HG03175 (cell line): ENCODE measurements around the gene ASB2.
A peak's percentile ranks its signal among the peaks of the same experiment; 100 is the strongest.

Experiments
- ATAC-seq: cut with Tn5 transposase; IDR thresholded peaks from one replicate; pipeline ENCODE4 v1.9.1; 2021; ENCODE audit warnings: mild to moderate bottlenecking, moderate library complexity; ENCODE audit not compliant: unreplicated experiment

The ASB2 gene

DNA sequence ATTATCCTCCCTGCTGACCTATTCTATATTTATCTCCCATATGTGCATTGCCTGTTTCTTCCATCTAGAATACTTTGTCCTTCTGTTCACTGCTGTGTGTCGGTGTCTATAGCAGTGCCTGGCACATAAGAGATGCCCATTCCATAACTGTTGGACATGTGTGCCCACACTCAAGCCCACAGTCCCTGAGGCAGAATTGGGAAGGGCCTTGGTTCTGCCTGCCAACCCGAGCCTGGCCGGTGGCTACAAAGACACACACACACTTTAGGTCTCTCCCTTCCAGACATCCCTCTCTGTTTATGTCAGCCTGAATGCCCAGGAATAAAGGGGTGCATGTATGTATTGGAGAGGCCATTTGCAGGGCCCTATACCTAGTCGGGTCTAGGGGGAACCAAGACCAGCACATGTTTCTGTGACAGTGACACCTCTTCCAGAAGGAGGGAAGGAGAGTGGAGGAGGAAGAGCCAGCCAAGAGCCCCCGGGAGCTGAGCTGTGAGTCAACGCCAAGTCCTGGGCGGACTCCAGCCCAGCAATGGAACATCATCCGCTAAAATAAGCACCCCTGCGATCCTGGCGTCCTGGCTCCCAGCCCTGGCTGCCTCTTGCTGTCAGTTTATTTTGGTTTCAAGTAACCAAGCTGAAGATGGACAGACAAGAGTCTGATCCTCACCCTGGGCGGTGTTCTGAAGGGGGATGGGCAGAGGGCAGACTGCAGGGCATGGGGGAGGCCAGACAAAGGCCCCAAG, 4.3 kb upstream of the ASB2 start:
- no peak for ATAC-seq

DNA sequence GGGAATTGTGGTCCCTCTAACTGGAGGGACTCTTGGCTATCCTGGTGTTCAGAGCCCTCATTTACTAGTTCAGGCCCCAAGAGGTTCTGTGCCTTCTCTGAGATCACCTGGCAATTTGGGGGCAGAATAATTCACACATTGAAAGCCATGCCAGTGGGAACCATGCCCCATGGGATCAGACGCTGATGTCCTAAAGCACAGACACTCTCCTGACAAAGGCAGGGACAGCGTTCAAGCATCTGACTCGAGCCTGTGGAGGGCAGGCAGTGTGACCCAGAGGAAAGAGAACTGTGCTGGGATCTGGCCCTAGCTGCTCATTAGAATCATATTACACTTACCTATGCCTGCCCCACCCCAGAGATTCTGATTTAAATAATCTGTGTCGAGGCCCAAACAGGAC, 2.4 kb upstream of the ASB2 start:
- ATAC-seq, result no peak

DNA sequence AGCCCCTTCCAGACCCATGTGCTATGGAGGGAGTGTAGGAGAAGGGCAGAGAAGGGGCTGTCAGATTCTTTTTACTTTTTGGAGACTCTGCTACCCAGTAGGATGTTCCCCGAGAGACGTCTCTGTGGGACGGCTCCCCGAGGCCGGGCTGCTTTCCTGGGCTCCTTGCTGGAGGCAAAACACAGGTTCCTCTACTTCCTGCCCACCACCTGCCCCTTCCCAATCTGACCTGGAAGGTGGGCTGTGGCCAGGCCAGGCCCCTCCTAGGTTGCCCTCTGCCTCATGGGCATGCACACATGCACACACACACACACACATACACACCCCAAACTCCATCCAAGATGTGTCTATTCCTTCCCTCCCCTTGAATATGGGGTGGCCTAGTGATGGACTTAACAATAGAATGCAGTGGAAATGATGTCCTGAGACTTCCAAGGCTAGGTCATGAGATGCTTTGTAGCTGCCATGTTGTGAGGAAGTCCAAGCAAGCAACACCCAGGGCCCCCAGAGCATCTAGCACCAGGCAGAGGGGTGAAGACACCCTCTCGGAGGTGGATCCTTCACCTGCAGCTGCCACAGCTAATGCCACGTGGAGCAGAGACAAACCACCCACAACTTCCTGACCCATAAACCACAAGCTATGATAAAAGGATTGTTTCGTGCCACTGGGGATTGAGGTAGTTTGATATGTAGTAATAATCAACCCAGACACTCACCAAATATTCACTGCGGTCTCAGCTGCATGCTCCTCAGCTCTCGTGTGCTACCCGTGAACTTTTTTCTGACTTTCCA, 1.6 kb upstream of the ASB2 start:
- ATAC-seq, result peak; percentile 76

DNA sequence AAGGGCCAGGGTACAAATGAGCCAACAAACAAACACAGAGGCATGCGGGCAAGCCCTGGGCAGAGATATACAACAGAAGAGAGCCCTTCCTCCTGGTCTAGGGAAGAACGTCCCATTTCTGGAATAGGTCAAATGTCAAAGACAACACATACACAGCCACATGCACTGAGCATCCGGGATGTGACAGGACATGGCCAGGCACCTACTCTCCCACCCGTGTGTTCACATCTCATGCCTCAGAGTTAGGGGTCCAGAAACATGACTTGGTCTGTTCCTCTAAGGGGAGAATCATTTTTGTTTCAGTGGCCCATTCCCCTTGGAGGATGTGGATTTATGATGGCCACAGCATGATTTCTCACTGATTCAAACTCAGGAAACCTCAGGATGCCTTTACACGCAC, 801 bp upstream of the ASB2 start:
- ATAC-seq, result no peak

DNA sequence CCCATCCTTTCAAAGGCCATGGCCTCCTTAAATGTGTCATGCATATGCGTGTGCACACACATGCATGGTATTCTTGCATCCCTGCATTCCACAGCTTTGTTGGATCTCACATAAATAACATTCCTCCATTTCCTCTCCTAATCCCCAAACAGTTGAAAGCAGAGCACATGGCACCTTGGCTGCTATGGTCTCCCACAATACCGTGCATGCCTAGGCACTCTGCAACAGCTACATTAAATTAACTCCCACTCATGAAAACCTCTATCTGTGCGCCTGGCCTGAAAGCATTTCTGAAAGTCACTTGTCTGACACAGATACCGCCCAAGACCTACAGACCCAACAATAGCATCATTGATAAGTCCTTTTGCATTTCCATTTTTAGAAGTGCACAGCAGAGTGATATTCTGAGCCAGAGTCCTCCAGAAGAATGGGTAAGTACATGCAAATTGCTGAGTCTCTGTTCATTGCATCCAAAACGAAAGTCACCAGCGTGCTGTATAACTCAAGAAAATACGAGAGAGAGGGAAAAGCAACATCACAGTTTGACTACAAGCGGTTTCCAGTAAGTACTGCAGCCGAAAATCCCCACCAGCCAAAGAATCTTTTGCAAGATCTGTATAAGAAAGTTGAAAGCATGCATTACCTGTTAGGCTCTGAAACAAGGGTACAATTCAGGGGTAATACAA, 436 bp downstream of the ASB2 start:
- ATAC-seq, result peak; percentile 52

DNA sequence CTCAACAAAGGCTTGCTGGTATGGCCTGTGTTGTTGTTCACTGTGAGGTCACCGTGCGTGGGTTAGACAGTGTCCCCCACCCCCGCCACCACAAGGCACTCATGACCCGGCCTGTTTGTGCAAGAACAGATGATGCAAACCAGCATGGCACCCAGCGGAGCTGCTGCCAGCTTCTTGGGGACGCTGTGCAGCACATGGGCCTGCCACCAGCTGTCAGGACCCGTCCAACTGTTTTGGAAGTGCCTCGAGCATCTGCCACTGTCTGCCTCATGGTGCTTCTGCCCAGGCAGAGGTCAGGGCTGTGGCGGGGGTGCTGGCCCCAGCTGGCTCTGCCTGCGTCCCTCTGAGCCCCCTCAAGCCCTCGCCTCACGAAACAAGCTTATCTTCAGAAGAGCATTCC, 1.5 kb downstream of the ASB2 start:
- no peak for ATAC-seq

DNA sequence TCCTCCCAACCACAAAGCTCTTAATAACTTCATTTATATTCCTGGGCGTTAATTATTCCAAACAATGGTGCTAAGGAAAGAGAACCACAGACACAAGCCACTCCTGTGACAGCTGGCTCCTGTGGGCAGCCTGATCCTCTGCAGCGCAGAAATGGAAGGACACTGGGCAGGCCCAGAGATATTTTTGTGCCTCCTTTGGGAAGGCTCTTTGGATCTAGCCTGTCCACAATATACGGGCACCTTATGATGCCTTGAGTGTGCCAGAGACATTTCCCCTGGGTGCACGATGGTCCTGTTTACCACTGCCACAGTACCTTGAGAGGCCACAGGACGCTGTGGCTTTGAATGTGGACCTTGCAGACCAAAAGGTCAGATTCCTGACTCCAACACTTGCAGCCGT, 2.1 kb downstream of the ASB2 start:
- ATAC-seq, result no peak

DNA sequence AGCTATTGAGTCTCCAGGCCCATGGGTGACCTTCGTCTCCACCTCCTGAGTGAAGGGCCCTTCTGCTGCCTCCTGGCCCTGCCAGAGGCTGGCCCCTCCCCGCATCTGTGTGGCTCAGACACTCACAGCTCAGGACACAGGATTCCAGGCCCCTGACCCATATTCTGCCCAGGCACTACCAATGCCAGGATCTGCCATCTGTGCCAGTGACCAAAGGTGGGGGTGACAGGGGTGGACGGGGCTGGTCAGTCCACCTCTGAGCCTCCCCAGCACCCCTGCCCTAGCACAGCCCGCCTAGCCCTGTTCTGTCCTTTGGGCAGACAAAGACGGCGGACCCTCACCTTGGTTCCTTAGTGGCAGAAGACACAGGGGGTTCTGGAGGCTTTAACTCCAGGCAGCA, 2.8 kb downstream of the ASB2 start:
- no peak for ATAC-seq

DNA sequence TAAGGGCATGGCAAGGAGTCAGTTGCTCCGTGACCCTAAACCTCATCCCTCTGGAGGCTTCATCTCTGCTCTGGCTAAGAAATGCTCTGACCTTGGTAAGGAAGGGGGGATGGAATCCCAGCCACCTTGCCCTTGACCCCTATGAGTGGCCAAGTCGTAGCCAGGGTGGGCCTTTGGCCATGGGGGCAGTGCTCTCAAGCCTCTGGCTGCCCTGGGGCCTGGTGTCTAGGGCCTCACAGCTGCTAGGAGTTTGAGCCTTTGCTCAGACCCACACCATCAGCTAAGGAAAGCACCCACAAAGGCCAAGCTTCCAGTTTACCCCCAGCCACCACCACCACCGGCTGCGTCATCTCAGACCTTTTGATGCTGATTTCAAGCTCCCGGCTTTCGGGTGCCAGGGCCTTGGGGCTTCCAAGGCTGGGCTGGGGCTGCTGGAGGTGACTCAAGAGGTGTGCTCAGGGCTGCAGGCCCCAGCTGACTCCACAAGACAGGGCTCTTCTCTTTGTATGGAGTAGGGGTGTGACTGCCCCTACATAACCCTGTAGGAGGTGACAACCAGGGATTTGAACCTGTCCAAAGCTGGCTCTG, 3.7 kb downstream of the ASB2 start:
- ATAC-seq, result no peak

DNA sequence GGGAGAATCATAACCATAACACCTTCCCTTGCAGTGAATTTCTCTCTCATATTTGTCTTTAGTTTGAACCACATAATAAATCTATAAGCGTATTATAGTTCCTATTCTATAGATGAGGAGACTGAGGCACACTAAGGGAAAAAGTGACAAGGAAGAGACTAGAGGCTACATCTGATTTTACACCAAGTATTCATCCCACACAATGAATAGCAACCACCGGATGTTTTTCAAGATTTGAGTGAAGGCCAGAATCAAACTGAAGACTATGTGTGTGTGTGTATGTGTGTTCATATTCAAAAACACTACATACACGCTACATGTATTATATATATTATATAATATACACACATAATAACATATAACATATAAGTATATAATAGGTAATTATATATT, 4.7 kb downstream of the ASB2 start:
- ATAC-seq, result no peak

DNA sequence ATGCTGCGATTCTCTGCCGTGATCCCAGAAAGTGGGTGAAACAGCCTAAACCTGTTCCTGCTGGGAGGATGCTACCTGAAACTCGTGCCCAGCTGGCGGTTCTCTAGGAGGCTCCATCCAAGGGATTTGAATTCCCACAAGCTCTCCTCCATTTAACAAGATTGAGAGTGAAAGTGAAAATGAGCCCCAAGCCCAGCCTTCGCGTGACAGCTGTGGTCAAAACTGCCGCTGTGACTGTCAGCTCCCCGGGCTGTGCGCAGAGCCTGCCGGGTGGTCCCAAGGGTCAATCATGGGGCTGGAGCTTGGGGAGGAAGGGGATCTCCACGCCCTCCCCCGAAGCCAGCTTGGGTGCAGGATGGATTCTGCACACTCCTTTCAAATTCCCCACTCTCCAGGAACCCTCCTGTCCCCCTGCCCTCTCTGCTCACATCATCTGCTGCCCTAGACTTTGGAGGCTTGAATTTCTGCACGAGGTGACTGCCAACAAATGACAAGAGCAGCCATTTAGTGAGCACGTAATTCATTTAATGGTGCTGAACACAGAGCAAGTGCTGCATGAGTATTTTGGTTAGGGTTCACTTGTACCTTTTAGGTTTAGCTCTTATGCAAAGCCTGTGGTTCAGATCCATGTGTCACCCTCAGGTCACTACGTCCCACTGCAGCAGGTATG, 5.3 kb downstream of the ASB2 start:
- peak; percentile 49 for ATAC-seq

DNA sequence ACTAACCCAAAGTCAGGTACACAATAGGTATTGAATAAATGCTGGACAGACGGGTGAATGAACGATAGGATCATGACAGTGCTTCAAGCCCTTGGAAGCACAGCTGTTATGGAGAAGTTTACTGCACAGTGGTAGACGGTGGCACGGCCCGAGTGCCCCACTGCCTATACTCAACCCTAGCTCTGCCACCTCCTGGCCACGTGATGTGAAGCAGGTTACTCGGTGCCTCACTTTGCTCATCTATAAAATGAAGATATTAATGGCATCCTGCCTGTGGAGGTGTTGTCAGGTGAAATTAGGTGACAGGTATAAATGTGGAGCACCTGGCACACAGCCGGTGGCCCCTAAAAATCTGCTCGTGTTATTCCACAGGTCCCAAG, 5.8 kb downstream of the ASB2 start:
- ATAC-seq, result peak; percentile 20

DNA sequence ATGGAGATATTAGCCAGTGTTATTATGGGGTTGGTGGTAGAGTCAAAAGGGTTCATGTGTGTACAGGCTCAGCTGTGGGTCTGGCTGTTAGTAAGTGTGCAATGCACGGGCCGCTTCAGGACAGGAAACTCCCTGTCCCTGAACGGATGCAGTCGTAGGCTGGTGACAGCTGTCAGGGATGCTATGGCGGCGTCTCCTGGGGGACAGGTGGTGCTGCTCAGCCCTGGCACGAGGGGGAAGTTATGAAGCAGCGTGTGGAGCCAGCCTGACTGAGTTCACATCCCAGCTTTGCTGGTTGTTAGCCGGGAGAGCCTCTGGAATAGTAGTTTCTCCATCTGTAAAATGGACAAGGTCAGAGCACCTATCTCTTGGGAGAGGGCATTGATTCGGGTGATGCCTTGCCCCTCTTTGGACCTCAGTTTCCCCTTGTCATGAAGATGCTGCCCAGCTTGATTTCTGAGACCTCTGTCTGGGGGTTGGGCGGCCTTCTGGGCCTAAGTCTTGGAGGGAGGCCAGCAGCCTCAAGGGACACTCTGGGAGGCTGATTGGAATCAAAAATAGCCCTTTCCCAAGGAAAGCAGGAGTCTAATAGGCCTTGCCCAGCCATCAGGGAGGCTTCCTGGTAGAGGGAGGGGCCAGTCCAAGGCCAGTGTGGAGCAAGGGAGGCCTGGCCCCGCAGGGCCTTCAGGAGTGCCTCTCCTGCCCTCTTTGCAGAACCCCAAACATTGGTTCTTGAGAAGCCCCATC, 7.1 kb downstream of the ASB2 start:
- ATAC-seq, result no peak

DNA sequence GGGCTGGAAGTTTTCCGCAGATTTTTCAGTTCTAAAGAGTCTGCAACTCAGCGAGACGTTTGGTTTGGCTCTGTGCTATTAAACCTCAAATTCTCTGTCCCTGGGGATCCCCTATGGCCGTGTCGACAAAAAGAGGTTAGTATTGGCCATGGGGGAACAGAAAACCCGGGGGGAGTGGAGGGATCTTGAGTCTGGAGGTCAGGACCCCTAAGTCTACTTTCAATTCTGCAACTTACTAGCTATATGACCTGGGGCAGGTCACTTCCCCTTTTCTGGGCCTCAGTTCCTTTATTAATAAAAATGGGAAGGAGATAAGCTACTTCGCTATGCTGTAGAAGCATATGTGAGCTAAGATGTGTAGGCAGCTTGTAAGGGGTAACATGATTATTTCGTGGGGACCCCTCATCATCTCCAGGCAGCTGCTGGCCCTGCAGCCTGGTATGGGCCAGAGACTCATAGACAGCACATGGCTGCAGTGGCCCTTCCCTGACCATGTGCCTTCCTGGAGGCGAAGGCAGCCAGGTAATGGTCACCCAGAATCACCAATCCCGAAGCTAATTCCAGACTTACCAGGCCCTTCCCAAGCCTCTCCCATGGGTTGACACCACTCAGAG, 8.6 kb downstream of the ASB2 start:
- peak; percentile 38 for ATAC-seq

DNA sequence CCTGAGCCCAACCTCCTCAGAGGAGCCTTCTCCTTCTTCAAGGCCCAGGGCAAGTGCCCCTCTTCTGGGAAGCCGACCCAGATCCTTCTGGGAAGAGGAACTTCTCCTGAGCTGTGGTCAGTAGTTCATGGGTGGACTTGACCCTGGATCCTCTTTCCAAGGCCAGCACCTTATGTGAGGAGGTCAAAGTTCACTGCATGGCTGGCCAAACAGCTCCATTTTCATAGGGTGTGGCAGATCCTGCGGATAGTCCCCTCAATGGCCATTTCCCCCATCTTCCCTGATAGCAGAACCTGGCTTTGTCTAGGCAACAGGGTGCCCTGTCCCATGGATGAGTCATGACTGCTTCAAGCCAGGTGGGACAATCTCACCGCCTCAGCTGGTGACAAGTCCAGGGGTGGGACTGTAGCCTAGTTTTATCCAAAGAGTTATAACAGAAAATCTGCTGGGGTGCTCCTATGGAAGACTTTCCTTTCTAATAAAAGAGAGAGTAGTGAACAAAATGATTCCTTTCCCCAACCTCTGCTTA, 10.4 kb downstream of the ASB2 start:
- ATAC-seq, result no peak

DNA sequence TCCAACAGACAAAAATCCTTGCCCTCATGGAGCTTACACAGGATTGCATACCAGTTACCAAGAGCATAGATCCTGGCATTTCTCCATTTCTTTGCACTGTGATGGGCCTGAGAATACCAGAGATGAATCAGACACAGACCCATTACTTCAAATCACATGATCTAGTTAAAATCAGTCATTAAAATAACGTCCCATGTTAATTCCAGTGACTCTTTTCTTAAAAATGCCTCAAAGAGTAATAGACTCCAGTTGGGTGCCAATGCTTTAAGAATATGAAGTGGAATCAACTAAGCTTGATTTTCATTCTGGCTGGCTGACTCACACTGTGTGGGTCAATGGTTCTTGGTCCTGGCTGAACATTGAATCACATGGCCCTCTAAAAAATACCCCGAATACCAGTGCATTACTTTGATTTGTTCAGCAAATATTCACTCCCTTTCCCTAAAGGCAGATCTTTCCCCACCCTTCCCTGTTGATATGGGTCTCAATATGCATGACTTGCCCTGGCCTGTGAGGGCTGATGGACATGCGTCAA, 11.0 kb downstream of the ASB2 start:
- no peak for ATAC-seq

DNA sequence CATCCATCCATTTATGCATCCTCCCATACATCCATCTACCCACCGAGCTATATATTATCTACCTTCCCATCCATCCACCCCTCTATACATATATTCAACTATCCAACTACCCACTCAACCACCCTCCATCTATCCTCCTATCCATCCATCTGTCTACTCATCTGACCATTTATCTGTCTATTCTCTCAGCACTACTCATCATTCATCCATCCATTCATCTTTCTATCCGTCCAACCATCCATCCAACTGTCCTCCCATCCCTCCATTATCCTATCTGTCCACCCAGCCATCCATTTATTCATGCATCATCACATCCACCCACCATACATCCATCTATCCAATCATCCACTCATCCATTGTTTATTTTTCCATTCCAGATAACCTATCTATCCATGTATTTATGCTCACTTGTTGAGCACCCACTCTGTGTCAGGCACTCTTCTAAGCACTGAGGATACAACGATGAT, 11.5 kb downstream of the ASB2 start:
- no peak for ATAC-seq

DNA sequence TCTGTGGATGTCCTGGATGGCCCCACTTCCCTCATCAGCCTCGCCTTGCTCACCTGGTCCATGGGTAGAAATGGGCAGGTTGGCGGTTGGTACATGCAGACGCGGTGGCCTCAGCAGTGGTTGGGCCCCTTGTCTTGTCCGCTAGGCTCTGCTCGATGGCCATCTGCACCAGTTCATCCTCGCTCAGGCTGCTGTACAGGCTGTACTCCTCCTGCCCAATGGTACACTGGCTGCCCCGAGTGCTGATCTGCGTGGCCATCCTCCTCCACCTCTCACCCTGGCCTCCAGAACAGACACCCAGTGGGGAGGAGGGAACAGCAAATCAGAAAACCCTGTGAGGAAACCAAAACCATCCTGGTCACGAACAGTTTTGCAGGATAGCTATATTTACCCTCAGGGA, 12.1 kb downstream of the ASB2 start:
- no peak for ATAC-seq

DNA sequence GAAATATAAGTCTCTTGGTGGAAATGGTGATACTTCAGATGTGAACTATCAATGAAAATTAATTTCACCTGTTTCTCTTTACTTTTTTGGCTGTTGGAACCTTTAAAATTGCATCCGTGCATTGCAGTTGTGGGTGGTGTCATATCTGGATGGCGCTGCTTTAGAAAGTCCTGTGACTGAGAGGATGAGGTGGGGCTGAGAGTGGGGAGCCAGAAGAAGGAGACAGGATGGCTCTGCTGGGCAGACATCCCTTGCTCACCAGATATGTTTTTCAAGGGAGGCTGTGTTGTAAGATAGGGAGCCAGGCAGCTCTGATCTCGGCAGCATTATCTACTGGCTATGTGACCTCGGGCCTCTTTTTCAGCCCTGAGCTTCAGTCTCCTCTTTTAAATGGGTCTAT, 12.7 kb downstream of the ASB2 start:
- no peak for ATAC-seq
